T-helper 17 cell (primary cell): ENCODE results near the gene FAR2. TPM values are rescaled to one million over a fixed set of nuclear protein-coding genes. Genes with fewer than 3 reads are reported as not detected.
A peak's percentile ranks its signal among the peaks of the same experiment; 100 is the strongest.
"Not testable (repeated sequence)": the region's sequence is repeated elsewhere in the genome, so short reads cannot be mapped to it uniquely, and the experiment has no call there.

Experiments
- ATAC-seq: fragments of 150-1000 bp; cut with Tn5 transposase; 2 replicates; pipeline ENCODE4 v1.10.0; 2021; ENCODE audit warnings: mild to moderate bottlenecking, moderate library complexity
- DNase-seq, 3 donors: peaks; one replicate each; pipeline versions ENCODE4 v3.0.0 to v3.0.0-alpha.2; 2020 to 2021
- H3K9me3 ChIP-seq: one replicate; pipeline ENCODE4 v1.7.0; 2013; ENCODE audit warnings: low read length, mild to moderate bottlenecking; ENCODE audit not compliant: control insufficient read depth, poor library complexity, severe bottlenecking
- H3K27ac Mint-ChIP-seq: one replicate; pipeline ENCODE4 v1.8.0; 2022; ENCODE audit warnings: mild to moderate bottlenecking, moderate library complexity, mixed read lengths
- H3K27me3 Mint-ChIP-seq: one replicate; pipeline ENCODE4 v1.8.0; 2022; ENCODE audit warnings: mixed read lengths
- H3K36me3 Mint-ChIP-seq: one replicate; pipeline ENCODE4 v1.8.0; 2022; ENCODE audit warnings: low read depth, mixed read lengths
- H3K4me1 Mint-ChIP-seq: one replicate; pipeline ENCODE4 v1.8.0; 2022; ENCODE audit warnings: mild to moderate bottlenecking, mixed read lengths
- H3K4me3 Mint-ChIP-seq: one replicate; pipeline ENCODE4 v1.8.0; 2022; ENCODE audit warnings: mild to moderate bottlenecking, moderate library complexity, mixed read lengths
- total RNA-seq, 4 donors: library from RNA in 2 of 4; stranded (reverse) in 2 of 4; gene quantifications; one replicate each; pipeline ENCODE4 v1.2.3 and lab custom pipeline; 2022 to 2026

Gene FAR2
- total RNA-seq, 2 donors from 2014 or later = 6.6 to 8.5 TPM

DNA sequence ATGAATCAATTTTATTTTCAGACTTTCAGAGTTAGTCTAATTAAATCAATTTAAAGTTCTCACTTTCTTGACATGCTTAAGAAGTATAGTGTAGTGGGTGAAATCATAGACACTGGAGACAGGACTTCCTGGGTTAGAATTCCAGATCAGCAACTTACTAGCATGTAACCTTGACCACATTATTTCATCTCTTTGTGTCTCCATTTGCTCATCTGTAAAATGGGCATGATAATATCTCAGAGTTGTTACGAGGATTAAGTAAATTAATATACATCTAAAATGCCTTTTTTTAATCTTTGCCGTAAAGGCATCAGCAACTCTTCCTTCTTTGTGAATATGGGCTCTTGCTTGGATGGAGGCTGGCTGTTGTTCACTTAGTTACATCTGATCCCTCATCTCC is 233.2 kb downstream of the FAR2 start:
- Mint-ChIP-seq H3K27me3 (no peaks in the 10 kb centered on the region), H3K27ac (peak overlapping the region; percentile 98), H3K4me3 (peak overlapping the region; percentile 97), H3K36me3 (peaks cover 4% of the 10 kb centered on the region), H3K4me1 (peaks cover 30% of the 10 kb centered on the region)
- no peak for ATAC-seq
- no peak for DNase-seq
- H3K9me3 ChIP-seq = no peaks in the 10 kb centered on the region

DNA sequence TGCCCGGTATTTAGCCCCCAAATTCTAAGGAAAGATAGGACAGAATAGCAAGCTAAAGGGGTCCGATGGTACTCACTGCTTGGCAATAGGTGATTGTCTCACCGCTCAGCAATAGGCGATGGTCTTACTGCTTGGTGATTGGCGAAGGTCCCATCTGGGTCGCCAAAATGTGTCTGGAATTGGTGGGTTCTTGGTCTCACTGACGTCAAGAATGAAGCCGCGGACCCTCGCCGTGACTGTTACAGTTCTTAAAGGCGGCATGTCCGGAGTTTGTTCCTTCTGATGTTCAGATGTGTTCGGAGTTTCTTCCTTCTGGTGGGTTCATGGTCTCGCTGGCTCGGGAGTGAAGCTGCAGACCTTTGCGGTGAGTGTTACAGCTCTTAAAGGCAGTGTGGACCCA is 236.1 kb downstream of the FAR2 start:
- H3K27ac Mint-ChIP-seq = not testable (repeated sequence)

More for the DNA sequence above, 236.1 kb downstream of the FAR2 start:
- H3K4me1 Mint-ChIP-seq = peaks cover 17% of the 10 kb centered on the region
- H3K36me3 Mint-ChIP-seq, H3K4me3 Mint-ChIP-seq, H3K27me3 Mint-ChIP-seq, DNase-seq, ATAC-seq, H3K9me3 ChIP-seq: not testable (repeated sequence)

Other genes starting within 250 kb of the FAR2 start
- 10 to 100 TPM; 29.6 to 41.4 TPM for gene ERGIC2, start 231.9 kb downstream of the FAR2 start, total RNA-seq